Spleen (tissue), 11 donors: ENCODE results near the gene MLXIP. TPM values are rescaled to one million over a fixed set of nuclear protein-coding genes. Genes with fewer than 3 reads are reported as not detected.

Source experiments
- DNase-seq: peaks from one replicate; pipeline ENCODE4 v3.0.0-alpha.2; 2020
- H3K27ac ChIP-seq, 8 donors: fragments of 200-600 bp; sonication (generic) in 7 of 8; 1 replicate in 4 of 8; 2 replicates in 4 of 8; pipeline versions ENCODE4 v1.5.0 to v1.8.0; 2016 to 2021; ENCODE audit warnings: inconsistent platforms in 4 of 8, mild to moderate bottlenecking in 4 of 8, moderate library complexity in 1 of 8
- H3K27me3 ChIP-seq, 7 donors: fragments of 200-600 bp; sonication (generic) in 6 of 7; replicated peaks in 1 of 7; 1 replicate in 4 of 7; 2 replicates in 3 of 7; pipeline versions ENCODE4 v1.5.0 to v1.8.0; 2016 to 2021; ENCODE audit warnings: inconsistent platforms in 3 of 7, mild to moderate bottlenecking in 1 of 7
- H3K36me3 ChIP-seq, 6 donors: fragments of 200-600 bp; sonication (generic) in 5 of 6; 1 replicate in 4 of 6; 2 replicates in 2 of 6; pipeline versions ENCODE4 v1.5.0 to v1.8.0; 2016 to 2021; ENCODE audit warnings: inconsistent platforms in 2 of 6
- H3K4me1 ChIP-seq, 6 donors: fragments of 200-600 bp; sonication (generic) in 5 of 6; 1 replicate in 3 of 6; 2 replicates in 3 of 6; pipeline versions ENCODE4 v1.5.0 to v1.8.0; 2016 to 2021; ENCODE audit warnings: inconsistent platforms in 3 of 6
- H3K4me3 ChIP-seq, 8 donors: fragments of 200-600 bp; sonication (generic) in 7 of 8; 1 replicate in 4 of 8; 2 replicates in 4 of 8; pipeline versions ENCODE4 v1.5.0 to v1.8.0; 2016 to 2021; ENCODE audit warnings: inconsistent platforms in 4 of 8, mild to moderate bottlenecking in 4 of 8, moderate library complexity in 2 of 8
- H3K9me3 ChIP-seq, 8 donors: fragments of 200-600 bp; sonication (generic) in 7 of 8; 1 replicate in 4 of 8; 2 replicates in 4 of 8; pipeline versions ENCODE4 v1.5.0 to v1.8.0; 2016 to 2021; ENCODE audit warnings: inconsistent platforms in 4 of 8
- POLR2A ChIP-seq, 3 donors: fragments of 450-650 bp; IDR thresholded peaks; one replicate each; pipeline ENCODE4 v1.5.1; 2017; ENCODE audit warnings: antibody characterized with exemption in 3 of 3, mild to moderate bottlenecking in 1 of 3
- POLR2AphosphoS5 ChIP-seq, 3 donors: sonication (generic); formaldehyde crosslinking; IDR thresholded peaks; one replicate each; pipeline ENCODE4 v1.5.1; 2017; ENCODE audit warnings: antibody characterized with exemption in 3 of 3
- WGBS, 5 donors: extraction: QIAGEN DNeasy Blood & Tissue Kit in 3 of 5; methylation state at CpG; one replicate each; pipeline versions ENCODE4 v1.1.5 to v1.1.7; 2013 to 2018; 5-methylcytosine and 5-hydroxymethylcytosine counted together
- intact Hi-C: fragments of 100-400 bp; cut with DNase I; formaldehyde crosslinking; loops from one replicate; pipeline ENCODE4 v1.15.0; 2023; ENCODE audit warnings: low total_unique reads
- polyA plus RNA-seq, 3 donors: library from polyadenylated mRNA; stranded (reverse); fragments of 200-250 nt; gene quantifications; one replicate each; pipeline ENCODE4 v1.2.1, GENCODE V29; 2013
- total RNA-seq, 7 donors: library from RNA; depleted of rRNA in 3 of 7; stranded (reverse); fragments of >200 nt in 3 of 7; fragmentation: NEBNext Ultra II Directional in 4 of 7; extraction: Animal tissue kit (Norgen Biotek cat#: 25700) in 4 of 7; gene quantifications; one replicate each; pipeline versions ENCODE4 v1.1.0 to v1.2.1, GENCODE V29; 2016 to 2021
- TF ChIP-seq, protein P1 (sequence below), 11 experiments: fragments of 200-600 bp in 7 of 11; fragments of 450-650 bp in 4 of 11; sonication (generic) in 4 of 11; IDR thresholded peaks in 8 of 11; conservative IDR thresholded peaks in 3 of 11; 1 replicate in 7 of 11; 2 replicates in 4 of 11; pipeline versions ENCODE4 v1.4.0 to v1.8.0; 2016 to 2021; ENCODE audit warnings: antibody characterized with exemption in 11 of 11, inconsistent platforms in 4 of 11, mild to moderate bottlenecking in 1 of 11
- donor health status: healthy with polysubstance abuse.
- donor health status: DM: no; HTN: no; CAD: no; lungs with moderate emphysema.
- donor health status: DM: no; HTN: no; CAD: no.
- donor health status: Bipolar disorder and iron deficiency.
- donor health status: healthy.
- donor health status: DM: no; HTN: no; CAD: no.
- donor health status: DM: yes; HTN: yes; CAD: no.

Gene MLXIP
- total and polyA plus RNA-seq, 10 donors, result 7.8 to 97.1 (median 66.8) TPM

DNA sequence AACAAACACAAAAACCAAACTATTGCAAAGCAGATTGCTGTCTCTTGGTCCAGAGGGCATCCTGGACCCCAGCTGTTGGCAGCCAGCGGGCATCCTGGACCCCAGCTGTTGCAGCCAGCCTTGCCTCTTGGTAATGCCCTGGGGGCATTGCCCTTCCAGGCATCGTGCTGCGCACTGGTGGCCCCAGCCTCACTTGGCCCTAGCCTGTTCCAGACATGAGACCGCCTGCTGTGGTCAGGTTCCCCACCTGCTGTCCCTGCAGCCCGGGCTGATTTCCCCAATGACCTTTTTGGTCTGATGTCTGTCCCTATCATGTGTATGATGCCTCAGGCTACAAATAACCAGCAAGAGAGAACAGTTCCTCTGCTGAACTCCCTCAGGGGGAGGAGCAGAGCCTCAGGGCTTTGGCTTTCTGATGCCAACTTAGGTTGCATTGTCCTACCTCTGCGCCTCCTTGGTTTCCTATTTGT lies 20.8 kb downstream of the MLXIP start:
- peaks cover 0 to 7% (median 0%) of the 10 kb centered on the region in 6 donors for H3K36me3 ChIP-seq
- intact Hi-C loops, result no loop called here
- no peaks in the 10 kb centered on the region for H3K27me3 ChIP-seq
- DNase-seq, result no peak
- TF ChIP-seq POLR2AphosphoS5 (IDR thresholded peaks at IDR 0.05) (peak in 1 of 3 donors; percentile 9), POLR2A (IDR thresholded peaks at IDR 0.05) (no peak)
- TF ChIP-seq, protein P1, sequence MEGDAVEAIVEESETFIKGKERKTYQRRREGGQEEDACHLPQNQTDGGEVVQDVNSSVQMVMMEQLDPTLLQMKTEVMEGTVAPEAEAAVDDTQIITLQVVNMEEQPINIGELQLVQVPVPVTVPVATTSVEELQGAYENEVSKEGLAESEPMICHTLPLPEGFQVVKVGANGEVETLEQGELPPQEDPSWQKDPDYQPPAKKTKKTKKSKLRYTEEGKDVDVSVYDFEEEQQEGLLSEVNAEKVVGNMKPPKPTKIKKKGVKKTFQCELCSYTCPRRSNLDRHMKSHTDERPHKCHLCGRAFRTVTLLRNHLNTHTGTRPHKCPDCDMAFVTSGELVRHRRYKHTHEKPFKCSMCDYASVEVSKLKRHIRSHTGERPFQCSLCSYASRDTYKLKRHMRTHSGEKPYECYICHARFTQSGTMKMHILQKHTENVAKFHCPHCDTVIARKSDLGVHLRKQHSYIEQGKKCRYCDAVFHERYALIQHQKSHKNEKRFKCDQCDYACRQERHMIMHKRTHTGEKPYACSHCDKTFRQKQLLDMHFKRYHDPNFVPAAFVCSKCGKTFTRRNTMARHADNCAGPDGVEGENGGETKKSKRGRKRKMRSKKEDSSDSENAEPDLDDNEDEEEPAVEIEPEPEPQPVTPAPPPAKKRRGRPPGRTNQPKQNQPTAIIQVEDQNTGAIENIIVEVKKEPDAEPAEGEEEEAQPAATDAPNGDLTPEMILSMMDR (IDR thresholded peaks at IDR 0.05 in 8 of 11, conservative IDR thresholded peaks at IDR 0.05 in 3 of 11), result no peak
- H3K27ac ChIP-seq, result peak overlapping the region in 6 of 8 donors; percentile 55 to 73 (median 58)
- 77 to 84% (median 78%) methylated on average over 6 of the region's 6 CpGs for WGBS, 5 donors
- H3K4me3 ChIP-seq, result no peak overlapping the region
- H3K9me3 ChIP-seq, result no peaks in the 10 kb centered on the region
- H3K4me1 ChIP-seq, result peaks cover 37 to 97% (median 63%) of the 10 kb centered on the region in 6 donors

DNA sequence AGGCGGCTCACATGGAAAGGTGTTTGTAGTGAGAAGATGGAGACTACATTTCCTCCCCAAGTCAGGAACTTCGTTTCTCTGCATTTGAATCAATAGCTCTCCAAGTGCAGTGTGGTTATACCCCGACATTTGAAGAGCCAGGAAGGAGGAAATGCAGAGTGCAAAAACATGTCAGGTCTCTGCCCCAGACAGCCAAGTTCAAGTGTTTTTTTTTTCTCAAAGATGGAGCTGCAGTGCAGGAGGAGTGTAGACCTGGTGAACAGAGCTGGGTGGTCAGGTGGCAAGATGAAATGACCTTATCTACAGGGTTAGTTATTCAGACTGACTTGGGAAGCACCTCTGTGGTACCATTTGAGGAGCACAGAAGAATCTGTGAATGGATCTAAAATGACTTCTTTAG lies 21.3 kb downstream of the MLXIP start:
- Histone ChIP-seq H3K27ac (peak overlapping the region in 7 of 8 donors; percentile 10 to 73 (median 58)), H3K4me1 (peaks cover 42 to 97% (median 68%) of the 10 kb centered on the region in 6 donors)

GRCh38 chr12:122100568-122100967 lies 22.0 kb downstream of the MLXIP start:
- H3K27me3 ChIP-seq, result no peaks in the 10 kb centered on the region
- no peak for DNase-seq
- H3K9me3 ChIP-seq, result no peaks in the 10 kb centered on the region
- 92 to 100% (median 97%) methylated on average over 1 of the region's 1 CpG for WGBS, 5 donors
- H3K36me3 ChIP-seq, result peaks cover 0 to 7% (median 0%) of the 10 kb centered on the region in 6 donors
- H3K4me3 ChIP-seq, result no peak overlapping the region
- intact Hi-C loops, result no loop called here
- H3K27ac ChIP-seq, result peak overlapping the region in 3 of 8 donors; percentile 58 to 73 (median 66)
- TF ChIP-seq POLR2A (IDR thresholded peaks at IDR 0.05), result no peak
- TF ChIP-seq, protein P1 (IDR thresholded peaks at IDR 0.05 in 8 of 11, conservative IDR thresholded peaks at IDR 0.05 in 3 of 11), result no peak
- TF ChIP-seq POLR2AphosphoS5 (IDR thresholded peaks at IDR 0.05), result no peak
- H3K4me1 ChIP-seq, result peaks cover 49 to 97% (median 75%) of the 10 kb centered on the region in 6 donors

More for the DNA sequence above, 21.3 kb downstream of the MLXIP start:
- Histone ChIP-seq H3K36me3 (peaks cover 0 to 7% (median 0%) of the 10 kb centered on the region in 6 donors), H3K4me3 (no peak overlapping the region), H3K9me3 (no peaks in the 10 kb centered on the region), H3K27me3 (no peaks in the 10 kb centered on the region)
- TF ChIP-seq POLR2AphosphoS5 (IDR thresholded peaks at IDR 0.05), result no peak
- 14 to 23% (median 18%) methylated on average over 3 of the region's 3 CpGs for WGBS, 5 donors
- intact Hi-C loops, result no loop called here
- DNase-seq, result no peak

DNA sequence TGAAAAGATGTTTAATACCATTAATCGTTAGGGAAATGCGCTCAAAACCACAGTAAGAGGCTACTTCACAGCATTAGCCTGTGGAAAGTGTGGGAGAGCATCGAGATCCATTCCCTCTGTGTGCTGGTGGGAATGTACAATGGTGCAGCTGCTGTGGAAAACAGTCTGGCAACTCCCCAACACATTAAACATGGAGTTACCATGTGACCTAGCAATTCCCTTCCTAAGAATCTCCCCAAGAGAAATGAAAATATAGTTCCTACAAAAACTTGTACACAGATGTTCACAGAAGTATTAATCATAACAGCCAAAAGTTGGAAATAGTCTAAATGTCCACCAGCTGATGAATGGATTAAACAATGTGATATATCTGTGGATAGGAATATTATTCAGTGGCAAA lies 23.8 kb downstream of the MLXIP start:
- Histone ChIP-seq H3K27me3 (no peaks in the 10 kb centered on the region), H3K27ac (peak overlapping the region in 2 of 8 donors; percentile 17 to 18), H3K4me3 (no peak overlapping the region), H3K4me1 (peaks cover 49 to 97% (median 77%) of the 10 kb centered on the region in 6 donors), H3K36me3 (peaks cover 0 to 5% (median 0%) of the 10 kb centered on the region in 6 donors), H3K9me3 (no peaks in the 10 kb centered on the region)
- 87 to 89% (median 88%) methylated on average over 3 of the region's 3 CpGs for WGBS, 5 donors
- TF ChIP-seq, protein P1 (IDR thresholded peaks at IDR 0.05 in 8 of 11, conservative IDR thresholded peaks at IDR 0.05 in 3 of 11), result no peak
- TF ChIP-seq POLR2AphosphoS5 (IDR thresholded peaks at IDR 0.05) (no peak), POLR2A (IDR thresholded peaks at IDR 0.05) (no peak)
- no peak for DNase-seq
- intact Hi-C loops, result no loop called here
